Activated CD4-positive, alpha-beta memory T cell treated with anti-CD3 and anti-CD28 coated beads for 36 hours (primary cell): ENCODE results near the gene IFT81. TPM values are rescaled to one million over a fixed set of nuclear protein-coding genes. Genes with fewer than 3 reads are reported as not detected.

Source experiments
- CTCF ChIA-PET: fragments of 350-600 bp; sonication (Branson Sonifier 250); formaldehyde crosslinking; loops from one replicate; lab custom pipeline; 2021; ENCODE audit warnings: antibody characterized with exemption, inconsistent platforms; lab: Charles Lee
- POLR2A ChIA-PET: fragments of 350-600 bp; sonication (Branson Sonifier 250); formaldehyde crosslinking; loops from one replicate; lab custom pipeline; 2021; ENCODE audit warnings: antibody characterized with exemption; lab: Charles Lee
- DNase-seq: peaks from one replicate; pipeline ENCODE4 v3.0.0-alpha.2; 2020
- H3K27ac Mint-ChIP-seq: one replicate; pipeline ENCODE4 v1.8.0; 2021; ENCODE audit warnings: mixed read lengths
- H3K27me3 Mint-ChIP-seq: one replicate; pipeline ENCODE4 v1.8.0; 2021; ENCODE audit warnings: mixed read lengths
- H3K36me3 Mint-ChIP-seq: one replicate; pipeline ENCODE4 v1.8.0; 2021; ENCODE audit warnings: mixed read lengths
- H3K4me1 Mint-ChIP-seq: one replicate; pipeline ENCODE4 v1.8.0; 2021; ENCODE audit warnings: low read depth, mixed read lengths
- H3K4me3 Mint-ChIP-seq: one replicate; pipeline ENCODE4 v1.8.0; 2021; ENCODE audit warnings: mild to moderate bottlenecking, mixed read lengths
- H3K9me3 Mint-ChIP-seq: one replicate; pipeline ENCODE4 v1.8.0; 2021; ENCODE audit warnings: mixed read lengths
- intact Hi-C: fragments of 100-400 bp; cut with micrococcal nuclease; formaldehyde crosslinking; loops from one replicate; pipeline ENCODE4 v1.15.1; 2023
- total RNA-seq, 2 experiments: library from RNA; stranded (reverse); gene quantifications; one replicate each; pipeline ENCODE4 v1.2.3, GENCODE V29; 2021

IFT81 gene
- total RNA-seq, 2 experiments from 2014 or later = 2.9 to 3.4 TPM

DNA sequence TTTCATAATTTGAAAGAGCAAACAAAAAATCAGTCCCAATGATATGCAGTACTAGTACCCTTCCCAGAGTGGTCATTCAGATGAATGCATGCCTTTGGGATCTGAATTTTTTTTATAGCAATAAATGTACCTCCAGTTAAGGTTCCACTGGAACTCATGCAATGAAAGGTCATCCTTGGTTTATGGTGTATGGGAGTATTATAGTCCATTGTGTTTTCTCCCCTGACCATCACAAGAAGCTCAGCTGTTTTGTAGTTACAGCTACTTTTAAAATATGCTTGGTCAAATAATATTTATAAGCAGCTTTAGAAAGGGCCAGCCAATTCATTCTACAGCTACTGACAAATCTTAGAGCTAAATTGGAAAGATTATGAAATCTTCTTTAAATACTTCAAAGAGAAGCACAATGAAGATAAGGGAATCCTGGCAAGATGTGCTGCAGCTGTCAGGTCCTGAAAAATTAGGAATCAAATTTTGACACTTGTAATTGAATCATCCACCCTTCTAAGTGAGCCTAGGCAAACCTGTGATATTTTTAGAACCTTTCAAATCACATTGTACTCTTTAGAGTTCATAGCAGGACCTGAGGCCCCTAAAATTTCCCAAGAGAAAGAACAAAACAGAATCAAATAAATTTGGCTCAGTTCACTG lies 46.5 kb downstream of the IFT81 start:
- no peaks in the 10 kb centered on the region for H3K4me1 Mint-ChIP-seq
- intact Hi-C loops = no loop called here
- H3K36me3 Mint-ChIP-seq = no peaks in the 10 kb centered on the region
- no peak for DNase-seq
- ChIA-PET CTCF (no interaction called here), POLR2A (no interaction called here)
- H3K27ac Mint-ChIP-seq = no peak overlapping the region
- H3K9me3 Mint-ChIP-seq = no peaks in the 10 kb centered on the region
- no peak overlapping the region for H3K4me3 Mint-ChIP-seq
- no peaks in the 10 kb centered on the region for H3K27me3 Mint-ChIP-seq

DNA sequence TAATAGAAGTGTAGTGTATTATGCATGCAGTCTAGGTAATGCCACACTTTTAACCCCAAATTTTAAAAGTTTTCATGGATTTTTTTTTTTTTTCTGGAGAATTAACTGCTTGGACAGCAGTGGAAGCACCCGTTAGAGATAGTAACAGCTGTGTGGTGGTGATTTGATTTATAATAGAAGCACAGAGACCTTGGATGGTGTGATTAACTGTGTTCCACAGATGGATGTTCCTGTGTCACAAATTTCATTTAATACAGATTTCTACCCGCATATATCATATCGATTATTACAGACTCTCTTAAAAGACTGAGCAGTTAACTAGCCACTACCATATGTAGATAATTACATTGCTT lies 47.0 kb downstream of the IFT81 start:
- H3K9me3 Mint-ChIP-seq = no peaks in the 10 kb centered on the region
- DNase-seq = no peak
- H3K27ac Mint-ChIP-seq = no peak overlapping the region
- CTCF ChIA-PET = no interaction called here
- H3K36me3 Mint-ChIP-seq = no peaks in the 10 kb centered on the region
- intact Hi-C loops = no loop called here
- POLR2A ChIA-PET = no interaction called here
- H3K4me3 Mint-ChIP-seq = no peak overlapping the region
- no peaks in the 10 kb centered on the region for H3K4me1 Mint-ChIP-seq
- no peaks in the 10 kb centered on the region for H3K27me3 Mint-ChIP-seq

DNA sequence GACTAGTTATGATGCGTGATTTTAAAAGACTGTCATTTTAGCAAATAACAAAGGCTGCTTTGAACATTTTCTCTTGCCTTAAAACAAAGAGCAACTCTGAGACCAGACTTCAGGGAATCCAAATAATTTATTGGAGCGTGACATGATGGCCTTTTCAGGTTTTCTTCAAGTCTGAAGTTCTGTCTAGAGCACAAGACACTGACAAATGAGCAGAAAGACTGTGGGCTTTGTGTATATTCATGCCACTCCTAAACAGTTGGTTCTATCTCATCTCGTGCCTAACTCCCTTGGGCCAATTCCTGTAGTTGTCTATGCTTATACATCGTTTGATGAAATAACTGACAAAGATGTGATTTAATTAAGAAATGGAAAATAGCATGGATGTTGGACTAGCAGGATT lies 47.5 kb downstream of the IFT81 start:
- intact Hi-C loops = no loop called here
- no peak overlapping the region for H3K4me3 Mint-ChIP-seq

DNA sequence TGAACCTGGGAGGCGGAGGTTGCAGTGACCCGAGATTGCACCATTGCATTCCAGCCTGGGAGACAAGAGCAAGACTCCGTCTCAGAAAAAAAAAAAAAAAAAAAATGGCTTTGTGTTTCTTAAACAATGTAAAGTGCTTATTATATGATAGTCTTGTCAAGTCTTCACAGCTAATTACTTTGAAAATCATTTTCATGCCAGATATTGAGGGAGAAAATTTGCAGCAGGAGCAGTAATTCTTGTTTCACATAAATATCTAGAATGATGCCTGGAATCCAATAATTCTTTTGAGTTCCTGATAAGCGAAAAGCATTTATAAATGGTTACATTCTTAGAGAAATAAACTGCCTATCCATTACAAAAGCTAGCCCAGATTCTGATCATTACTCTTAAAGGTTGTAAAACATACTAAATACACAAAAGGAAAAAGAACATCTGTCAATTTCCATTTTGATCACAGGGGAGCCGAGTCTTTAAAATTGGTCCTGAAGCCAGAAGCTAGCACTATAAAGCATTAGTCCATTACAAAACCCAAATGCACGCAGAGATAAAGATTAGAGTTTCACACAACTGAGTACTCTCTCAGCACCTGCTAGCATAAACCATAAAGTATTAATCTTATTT lies 50.3 kb downstream of the IFT81 start:
- Mint-ChIP-seq H3K36me3 (no peaks in the 10 kb centered on the region), H3K9me3 (no peaks in the 10 kb centered on the region), H3K4me1 (no peaks in the 10 kb centered on the region), H3K4me3 (no peak overlapping the region), H3K27ac (no peak overlapping the region), H3K27me3 (no peaks in the 10 kb centered on the region)
- DNase-seq = no peak
- intact Hi-C loops = no loop called here
- CTCF ChIA-PET = no interaction called here
- POLR2A ChIA-PET = no interaction called here

More for the DNA sequence above, 47.5 kb downstream of the IFT81 start:
- no peaks in the 10 kb centered on the region for H3K4me1 Mint-ChIP-seq
- CTCF ChIA-PET = no interaction called here
- no peaks in the 10 kb centered on the region for H3K36me3 Mint-ChIP-seq
- no peaks in the 10 kb centered on the region for H3K9me3 Mint-ChIP-seq
- no peak overlapping the region for H3K27ac Mint-ChIP-seq
- H3K27me3 Mint-ChIP-seq = no peaks in the 10 kb centered on the region
- DNase-seq = no peak
- POLR2A ChIA-PET = no interaction called here

DNA sequence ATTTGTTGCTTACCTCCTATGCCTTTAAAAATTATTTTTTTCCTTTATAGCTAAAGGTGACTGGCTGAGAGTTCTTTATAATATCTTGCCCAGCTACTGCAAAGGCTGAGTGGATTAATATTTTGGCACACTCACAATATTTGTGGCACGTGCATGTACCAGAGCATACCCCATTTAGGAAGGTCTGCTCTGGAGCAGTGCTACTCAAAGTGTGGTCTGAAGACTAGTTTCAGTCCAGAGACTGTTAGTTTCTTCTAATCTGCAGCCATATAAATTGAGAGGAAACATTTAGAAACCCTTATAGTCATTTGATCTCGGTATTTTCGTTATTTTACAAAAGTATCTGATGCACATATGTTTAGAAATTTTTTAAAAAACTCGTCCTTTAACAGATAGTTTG lies 51.0 kb downstream of the IFT81 start:
- no peaks in the 10 kb centered on the region for H3K9me3 Mint-ChIP-seq
- no peak overlapping the region for H3K4me3 Mint-ChIP-seq
- intact Hi-C loops = no loop called here
- CTCF ChIA-PET = no interaction called here
- no peaks in the 10 kb centered on the region for H3K27me3 Mint-ChIP-seq
- no peaks in the 10 kb centered on the region for H3K36me3 Mint-ChIP-seq
- H3K27ac Mint-ChIP-seq = no peak overlapping the region
- no peaks in the 10 kb centered on the region for H3K4me1 Mint-ChIP-seq
- no peak for DNase-seq
- POLR2A ChIA-PET = no interaction called here

DNA sequence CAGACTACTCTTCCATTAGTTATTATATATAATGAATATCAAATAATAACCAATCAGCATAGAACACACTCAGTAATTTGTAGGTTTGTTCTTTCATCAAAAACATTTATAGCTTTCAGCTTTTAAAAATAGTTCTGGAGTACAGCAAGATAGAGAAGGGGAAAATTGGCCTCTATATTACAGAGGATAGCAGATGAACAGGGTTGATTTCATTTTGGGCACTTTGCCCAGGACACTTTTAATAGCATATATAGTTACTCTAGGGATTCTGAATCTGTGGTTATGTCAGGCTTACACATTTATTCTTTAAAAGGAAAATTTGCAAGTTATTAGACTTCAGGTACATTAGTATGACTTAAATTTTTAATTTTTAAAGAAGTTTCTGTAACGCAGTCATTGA lies 52.6 kb downstream of the IFT81 start:
- no peak overlapping the region for H3K27ac Mint-ChIP-seq
- ChIA-PET CTCF (no interaction called here), POLR2A (no interaction called here)
- no peaks in the 10 kb centered on the region for H3K4me1 Mint-ChIP-seq
- H3K4me3 Mint-ChIP-seq = no peak overlapping the region
- no peaks in the 10 kb centered on the region for H3K36me3 Mint-ChIP-seq
- no peaks in the 10 kb centered on the region for H3K9me3 Mint-ChIP-seq
- H3K27me3 Mint-ChIP-seq = no peaks in the 10 kb centered on the region
- DNase-seq = no peak
- intact Hi-C loops = no loop called here

DNA sequence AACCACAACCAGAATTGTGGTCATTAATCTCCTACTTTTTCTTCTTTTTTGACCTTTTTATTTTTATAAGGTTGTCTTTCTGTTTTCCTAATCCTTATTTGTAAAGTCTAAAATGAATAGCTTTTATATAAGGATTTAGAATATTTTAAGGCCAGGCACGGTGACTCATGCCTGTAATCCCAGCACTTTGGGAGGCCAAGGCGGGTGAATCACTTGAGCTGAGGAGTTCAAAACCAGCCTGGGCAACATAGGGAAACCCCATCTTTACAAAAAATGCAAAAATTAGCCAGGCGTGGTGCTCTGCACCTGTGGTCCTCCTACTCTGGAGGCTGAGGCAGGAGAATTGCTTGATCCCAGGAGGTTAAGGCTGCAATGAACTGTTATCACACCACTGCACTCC lies 55.1 kb downstream of the IFT81 start:
- POLR2A ChIA-PET = no interaction called here
- no peaks in the 10 kb centered on the region for H3K9me3 Mint-ChIP-seq
- intact Hi-C loops = no loop called here
- no peak for DNase-seq
- no peaks in the 10 kb centered on the region for H3K36me3 Mint-ChIP-seq
- CTCF ChIA-PET = no interaction called here
- no peak overlapping the region for H3K27ac Mint-ChIP-seq
- no peaks in the 10 kb centered on the region for H3K27me3 Mint-ChIP-seq
- no peak overlapping the region for H3K4me3 Mint-ChIP-seq
- no peaks in the 10 kb centered on the region for H3K4me1 Mint-ChIP-seq

DNA sequence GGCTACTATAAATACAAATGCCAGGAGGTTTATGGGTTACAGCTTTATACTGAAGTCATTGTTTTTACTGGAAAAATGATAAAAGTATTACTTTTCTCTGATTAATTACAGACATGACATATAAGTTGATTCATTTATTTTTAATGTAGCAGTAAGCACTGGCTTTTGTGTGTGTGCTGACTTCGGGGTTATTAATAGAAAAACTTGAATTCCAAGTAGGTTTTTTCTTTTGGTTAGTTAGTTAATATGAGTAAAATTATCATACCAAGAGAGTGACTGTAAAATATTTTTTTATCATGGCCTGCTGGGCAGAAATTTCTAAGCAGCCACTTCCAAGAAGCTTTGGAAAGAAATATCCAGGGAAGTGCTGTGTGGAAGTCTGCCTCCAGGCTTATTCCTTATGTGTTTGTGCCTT lies 56.4 kb downstream of the IFT81 start:
- no peak for DNase-seq
- Mint-ChIP-seq H3K27ac (no peak overlapping the region), H3K9me3 (peaks cover 3% of the 10 kb centered on the region), H3K27me3 (no peaks in the 10 kb centered on the region), H3K4me3 (no peak overlapping the region), H3K36me3 (peaks cover 2% of the 10 kb centered on the region), H3K4me1 (no peaks in the 10 kb centered on the region)
- POLR2A ChIA-PET = no interaction called here
- CTCF ChIA-PET = interaction anchor here (0.5 to 0.9 kb wide), 2 partner anchors 18 to 795 kb away, joined by 3 read pairs; no protein-coding TSS in a partner anchor
- intact Hi-C loops = no loop called here

DNA sequence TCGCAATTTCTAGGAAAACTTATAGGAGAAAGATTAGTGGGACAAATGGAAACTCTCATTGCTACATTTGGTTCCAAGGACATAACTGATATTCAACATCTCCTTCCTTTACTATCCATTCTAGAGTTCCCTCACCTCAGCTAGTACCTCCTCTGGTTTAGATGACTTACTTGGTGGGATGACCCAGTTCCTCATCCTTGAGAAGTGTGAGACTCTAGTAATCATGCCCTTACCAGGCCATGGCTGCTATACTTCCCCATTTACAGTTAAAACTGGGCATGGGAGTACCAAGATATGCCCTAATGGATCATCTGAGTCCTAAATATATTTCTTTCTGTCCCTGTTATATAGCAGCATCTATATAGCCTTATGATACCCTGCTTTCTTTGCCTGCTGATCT lies 58.1 kb downstream of the IFT81 start:
- CTCF ChIA-PET = no interaction called here
- DNase-seq = no peak
- peaks cover 16% of the 10 kb centered on the region for H3K9me3 Mint-ChIP-seq
- H3K27ac Mint-ChIP-seq = no peak overlapping the region
- no peaks in the 10 kb centered on the region for H3K27me3 Mint-ChIP-seq
- intact Hi-C loops = no loop called here
- H3K4me3 Mint-ChIP-seq = no peak overlapping the region
- POLR2A ChIA-PET = no interaction called here
- H3K36me3 Mint-ChIP-seq = peaks cover 7% of the 10 kb centered on the region
- no peaks in the 10 kb centered on the region for H3K4me1 Mint-ChIP-seq

DNA sequence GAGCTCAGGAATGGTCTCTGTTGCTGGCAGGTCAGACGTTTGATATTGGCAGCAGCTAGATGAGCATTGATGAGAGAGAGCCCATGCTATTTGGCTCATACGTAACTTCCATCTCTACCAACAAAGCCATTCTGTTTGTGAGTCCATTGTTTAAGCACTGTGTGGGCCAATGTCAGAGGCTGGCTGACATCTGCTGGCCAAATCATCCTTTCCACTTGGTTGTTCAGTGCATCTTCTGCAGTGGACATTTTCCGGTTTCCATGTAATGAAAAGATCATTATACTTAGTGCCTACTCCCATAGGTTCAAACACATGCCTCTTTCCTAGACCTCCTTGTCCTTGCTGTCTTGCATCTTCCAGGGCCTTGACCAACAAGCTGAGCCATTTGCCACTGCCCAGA lies 59.2 kb downstream of the IFT81 start:
- POLR2A ChIA-PET = no interaction called here

DNA sequence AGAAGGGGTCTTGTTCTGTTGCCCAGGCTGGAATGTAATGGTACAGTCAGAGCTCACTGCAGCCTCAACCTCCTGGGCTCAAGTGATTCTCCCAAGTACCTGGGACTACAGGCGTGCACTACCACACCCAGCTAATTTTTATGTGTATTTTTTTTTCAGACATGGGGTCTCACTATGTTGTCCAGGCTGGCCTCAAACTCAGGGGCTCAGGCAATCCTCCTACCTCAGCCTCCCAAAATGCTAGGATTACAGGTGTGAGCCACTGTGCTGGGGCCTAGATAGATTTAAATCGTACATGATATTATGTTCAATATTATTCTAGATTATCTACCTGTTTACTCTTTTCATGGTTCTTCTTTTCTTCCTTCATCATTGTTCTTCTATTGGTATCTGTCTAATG lies 61.5 kb downstream of the IFT81 start:
- ChIA-PET POLR2A (no interaction called here), CTCF (no interaction called here)
- H3K4me3 Mint-ChIP-seq = no peak overlapping the region

More for the DNA sequence above, 59.2 kb downstream of the IFT81 start:
- H3K9me3 Mint-ChIP-seq = peaks cover 18% of the 10 kb centered on the region
- no peaks in the 10 kb centered on the region for H3K27me3 Mint-ChIP-seq
- no peak overlapping the region for H3K27ac Mint-ChIP-seq
- H3K4me1 Mint-ChIP-seq = no peaks in the 10 kb centered on the region
- DNase-seq = no peak
- CTCF ChIA-PET = interaction anchor here (0.6 kb wide), 1 partner anchor 711 kb away, joined by 4 read pairs; no protein-coding TSS in a partner anchor
- peaks cover 9% of the 10 kb centered on the region for H3K36me3 Mint-ChIP-seq
- intact Hi-C loops = no loop called here
- no peak overlapping the region for H3K4me3 Mint-ChIP-seq

DNA sequence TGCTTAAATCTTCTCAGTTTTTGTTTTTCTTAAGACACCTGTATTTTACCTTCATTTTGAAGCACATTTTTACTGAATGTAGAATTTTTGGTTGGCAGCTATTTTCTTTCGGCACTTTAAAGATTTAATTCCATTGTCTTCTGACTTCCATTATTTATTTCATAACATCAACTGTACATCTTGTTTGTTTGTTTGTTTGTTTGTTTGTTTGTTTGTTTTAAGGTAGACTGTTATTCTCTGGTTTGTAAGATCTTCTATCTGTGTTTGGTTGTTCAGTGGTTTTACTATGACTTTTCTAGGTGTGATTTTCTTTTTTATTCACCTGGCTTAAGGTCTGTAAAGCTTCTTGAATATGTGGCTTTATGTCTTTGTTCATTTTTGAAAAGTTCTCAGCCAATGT lies 61.9 kb downstream of the IFT81 start:
- Mint-ChIP-seq H3K4me1 (no peaks in the 10 kb centered on the region), H3K27ac (no peak overlapping the region), H3K4me3 (no peak overlapping the region), H3K9me3 (peaks cover 19% of the 10 kb centered on the region), H3K27me3 (no peaks in the 10 kb centered on the region), H3K36me3 (peaks cover 10% of the 10 kb centered on the region)
- ChIA-PET CTCF (no interaction called here), POLR2A (no interaction called here)
- DNase-seq = no peak
- intact Hi-C loops = no loop called here

More for the DNA sequence above, 61.5 kb downstream of the IFT81 start:
- Mint-ChIP-seq H3K4me1 (no peaks in the 10 kb centered on the region), H3K9me3 (peaks cover 19% of the 10 kb centered on the region), H3K27ac (no peak overlapping the region), H3K36me3 (peaks cover 10% of the 10 kb centered on the region), H3K27me3 (no peaks in the 10 kb centered on the region)
- DNase-seq = no peak
- intact Hi-C loops = no loop called here

DNA sequence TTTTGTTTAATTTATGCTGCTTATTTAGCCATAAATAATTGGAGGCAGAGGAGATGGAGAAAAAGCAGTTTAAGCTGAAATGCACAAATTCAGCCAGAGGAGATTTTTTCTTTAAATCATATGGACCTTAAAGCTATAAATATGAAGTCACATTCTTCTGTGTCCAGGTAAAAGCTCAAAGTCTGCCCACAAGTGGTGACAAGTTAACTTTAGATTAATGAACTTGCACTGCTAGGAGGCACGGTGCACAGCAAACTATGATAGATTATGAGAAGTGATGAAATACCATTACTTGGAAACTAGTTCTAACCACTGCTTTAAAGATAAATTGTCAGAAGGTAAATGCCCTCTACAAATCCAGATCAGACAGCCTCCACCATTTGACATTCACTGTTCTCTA lies 69.0 kb downstream of the IFT81 start:
- no peak for DNase-seq
- CTCF ChIA-PET = no interaction called here
- POLR2A ChIA-PET = no interaction called here
- H3K27me3 Mint-ChIP-seq = no peaks in the 10 kb centered on the region
- H3K27ac Mint-ChIP-seq = no peak overlapping the region
- H3K4me1 Mint-ChIP-seq = peaks cover 6% of the 10 kb centered on the region
- no peak overlapping the region for H3K4me3 Mint-ChIP-seq
- intact Hi-C loops = no loop called here
- peaks cover 3% of the 10 kb centered on the region for H3K9me3 Mint-ChIP-seq
- H3K36me3 Mint-ChIP-seq = peaks cover 3% of the 10 kb centered on the region
